ENCODE measurements around the gene ADAMTS2. TPM values are rescaled to one million over a fixed set of nuclear protein-coding genes. Genes with fewer than 3 reads are reported as not detected.

The ADAMTS2 gene
- total and polyA plus RNA-seq, 2 experiments from 2014 or later, result 1.6 to 8.1 TPM

DNA sequence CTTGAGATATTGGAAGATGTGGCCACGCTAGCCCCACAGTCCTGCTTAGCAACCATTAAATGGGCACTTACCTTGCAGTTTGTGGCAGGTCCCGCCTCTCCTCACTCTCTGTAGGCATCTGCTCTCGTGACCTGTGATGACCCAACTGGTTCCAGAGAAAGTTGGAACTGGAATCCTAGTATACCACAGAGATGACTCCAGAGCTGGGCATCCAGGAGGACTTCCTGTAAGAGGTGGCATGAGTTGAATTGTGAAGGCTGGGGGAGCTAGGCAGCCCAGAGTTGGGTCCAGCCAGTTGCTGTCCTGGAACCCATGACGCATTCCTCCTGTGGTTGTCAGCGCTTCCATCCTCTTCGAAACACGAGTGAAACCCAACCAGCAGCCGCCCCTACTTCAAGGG is 1.6 kb upstream of the ADAMTS2 start:
- Histone ChIP-seq H3K27ac (ENCODE audit: low read depth) (no peak overlapping the region), H3K4me3 (no peak overlapping the region), H2AFZ (no peak overlapping the region), H3K4me2 (no peak overlapping the region), H4K20me1 (replicated peaks; ENCODE audit: insufficient read depth) (no peaks in the 10 kb centered on the region; the same call in 1 of the 2 replicates), H3K9me2 (ENCODE audit: insufficient read depth) (no peaks in the 10 kb centered on the region), H3K79me2 (replicated peaks; ENCODE audit: insufficient read depth) (no peaks in the 10 kb centered on the region), H3K36me3 (ENCODE audit: insufficient read depth) (no peaks in the 10 kb centered on the region), H3K27me3 (ENCODE audit: insufficient read depth) (peaks cover 55% of the 10 kb centered on the region), H3K4me1 (ENCODE audit: insufficient read depth) (peaks cover 19% of the 10 kb centered on the region; the same call in 1 of the 2 replicates), H3F3A (replicated peaks; ENCODE audit: low read depth) (0 out of 2 replicates have a peak, but pooled peaks cover 6% of the 10 kb centered on the region)
- Mint-ChIP-seq H3K36me3 (ENCODE audit: low read depth) (no peaks in the 10 kb centered on the region; the same call in 2 of the 3 replicates), H3K9me3 (peaks cover 2% of the 10 kb centered on the region; the same call in 1 of the 3 replicates), H3K27me3 (ENCODE audit: insufficient read depth, low read depth, poor library complexity) (peaks cover 48% of the 10 kb centered on the region), H3K4me1 (peaks cover 21% of the 10 kb centered on the region), H3K4me3 (peak overlapping the region; percentile 71), H3K27ac (no peak overlapping the region)
- no peak for ATAC-seq
- TF ChIP-seq JUNB (IDR thresholded peaks at IDR 0.05; ENCODE audit: unreplicated experiment) (no peak), ZNF331 (CRISPR knock-in tag; IDR thresholded peaks at IDR 0.05; ENCODE audit: low read depth) (no peak), STAT1 (IDR thresholded peaks at IDR 0.05; ENCODE audit: unreplicated experiment) (no peak), NANOG (IDR thresholded peaks at IDR 0.05; ENCODE audit: borderline replicate concordance) (no peak), ZNF114 (CRISPR knock-in tag; IDR thresholded peaks at IDR 0.05) (no peak), POLR2AphosphoS5 (IDR thresholded peaks at IDR 0.05; ENCODE audit: low read depth) (no peak), CREB1 (CRISPR knock-in tag; IDR thresholded peaks at IDR 0.05; ENCODE audit: low read depth) (no peak), EZH2 (IDR thresholded peaks at IDR 0.05; ENCODE audit: low read depth, unreplicated experiment) (no peak), EZH2phosphoT487 (IDR thresholded peaks at IDR 0.05; ENCODE audit: unreplicated experiment) (no peak)
- TF ChIP-seq, protein P1, sequence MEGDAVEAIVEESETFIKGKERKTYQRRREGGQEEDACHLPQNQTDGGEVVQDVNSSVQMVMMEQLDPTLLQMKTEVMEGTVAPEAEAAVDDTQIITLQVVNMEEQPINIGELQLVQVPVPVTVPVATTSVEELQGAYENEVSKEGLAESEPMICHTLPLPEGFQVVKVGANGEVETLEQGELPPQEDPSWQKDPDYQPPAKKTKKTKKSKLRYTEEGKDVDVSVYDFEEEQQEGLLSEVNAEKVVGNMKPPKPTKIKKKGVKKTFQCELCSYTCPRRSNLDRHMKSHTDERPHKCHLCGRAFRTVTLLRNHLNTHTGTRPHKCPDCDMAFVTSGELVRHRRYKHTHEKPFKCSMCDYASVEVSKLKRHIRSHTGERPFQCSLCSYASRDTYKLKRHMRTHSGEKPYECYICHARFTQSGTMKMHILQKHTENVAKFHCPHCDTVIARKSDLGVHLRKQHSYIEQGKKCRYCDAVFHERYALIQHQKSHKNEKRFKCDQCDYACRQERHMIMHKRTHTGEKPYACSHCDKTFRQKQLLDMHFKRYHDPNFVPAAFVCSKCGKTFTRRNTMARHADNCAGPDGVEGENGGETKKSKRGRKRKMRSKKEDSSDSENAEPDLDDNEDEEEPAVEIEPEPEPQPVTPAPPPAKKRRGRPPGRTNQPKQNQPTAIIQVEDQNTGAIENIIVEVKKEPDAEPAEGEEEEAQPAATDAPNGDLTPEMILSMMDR (conservative IDR thresholded peaks at IDR 0.05; ENCODE audit: low read depth in 2 of 2), result no peak
- TF ChIP-seq, protein P2, sequence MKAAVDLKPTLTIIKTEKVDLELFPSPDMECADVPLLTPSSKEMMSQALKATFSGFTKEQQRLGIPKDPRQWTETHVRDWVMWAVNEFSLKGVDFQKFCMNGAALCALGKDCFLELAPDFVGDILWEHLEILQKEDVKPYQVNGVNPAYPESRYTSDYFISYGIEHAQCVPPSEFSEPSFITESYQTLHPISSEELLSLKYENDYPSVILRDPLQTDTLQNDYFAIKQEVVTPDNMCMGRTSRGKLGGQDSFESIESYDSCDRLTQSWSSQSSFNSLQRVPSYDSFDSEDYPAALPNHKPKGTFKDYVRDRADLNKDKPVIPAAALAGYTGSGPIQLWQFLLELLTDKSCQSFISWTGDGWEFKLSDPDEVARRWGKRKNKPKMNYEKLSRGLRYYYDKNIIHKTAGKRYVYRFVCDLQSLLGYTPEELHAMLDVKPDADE (IDR thresholded peaks at IDR 0.05), result no peak
- TF ChIP-seq, protein P3, sequence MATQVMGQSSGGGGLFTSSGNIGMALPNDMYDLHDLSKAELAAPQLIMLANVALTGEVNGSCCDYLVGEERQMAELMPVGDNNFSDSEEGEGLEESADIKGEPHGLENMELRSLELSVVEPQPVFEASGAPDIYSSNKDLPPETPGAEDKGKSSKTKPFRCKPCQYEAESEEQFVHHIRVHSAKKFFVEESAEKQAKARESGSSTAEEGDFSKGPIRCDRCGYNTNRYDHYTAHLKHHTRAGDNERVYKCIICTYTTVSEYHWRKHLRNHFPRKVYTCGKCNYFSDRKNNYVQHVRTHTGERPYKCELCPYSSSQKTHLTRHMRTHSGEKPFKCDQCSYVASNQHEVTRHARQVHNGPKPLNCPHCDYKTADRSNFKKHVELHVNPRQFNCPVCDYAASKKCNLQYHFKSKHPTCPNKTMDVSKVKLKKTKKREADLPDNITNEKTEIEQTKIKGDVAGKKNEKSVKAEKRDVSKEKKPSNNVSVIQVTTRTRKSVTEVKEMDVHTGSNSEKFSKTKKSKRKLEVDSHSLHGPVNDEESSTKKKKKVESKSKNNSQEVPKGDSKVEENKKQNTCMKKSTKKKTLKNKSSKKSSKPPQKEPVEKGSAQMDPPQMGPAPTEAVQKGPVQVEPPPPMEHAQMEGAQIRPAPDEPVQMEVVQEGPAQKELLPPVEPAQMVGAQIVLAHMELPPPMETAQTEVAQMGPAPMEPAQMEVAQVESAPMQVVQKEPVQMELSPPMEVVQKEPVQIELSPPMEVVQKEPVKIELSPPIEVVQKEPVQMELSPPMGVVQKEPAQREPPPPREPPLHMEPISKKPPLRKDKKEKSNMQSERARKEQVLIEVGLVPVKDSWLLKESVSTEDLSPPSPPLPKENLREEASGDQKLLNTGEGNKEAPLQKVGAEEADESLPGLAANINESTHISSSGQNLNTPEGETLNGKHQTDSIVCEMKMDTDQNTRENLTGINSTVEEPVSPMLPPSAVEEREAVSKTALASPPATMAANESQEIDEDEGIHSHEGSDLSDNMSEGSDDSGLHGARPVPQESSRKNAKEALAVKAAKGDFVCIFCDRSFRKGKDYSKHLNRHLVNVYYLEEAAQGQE (IDR thresholded peaks at IDR 0.05; ENCODE audit: unreplicated experiment), result no peak
- TF ChIP-seq, protein P4, sequence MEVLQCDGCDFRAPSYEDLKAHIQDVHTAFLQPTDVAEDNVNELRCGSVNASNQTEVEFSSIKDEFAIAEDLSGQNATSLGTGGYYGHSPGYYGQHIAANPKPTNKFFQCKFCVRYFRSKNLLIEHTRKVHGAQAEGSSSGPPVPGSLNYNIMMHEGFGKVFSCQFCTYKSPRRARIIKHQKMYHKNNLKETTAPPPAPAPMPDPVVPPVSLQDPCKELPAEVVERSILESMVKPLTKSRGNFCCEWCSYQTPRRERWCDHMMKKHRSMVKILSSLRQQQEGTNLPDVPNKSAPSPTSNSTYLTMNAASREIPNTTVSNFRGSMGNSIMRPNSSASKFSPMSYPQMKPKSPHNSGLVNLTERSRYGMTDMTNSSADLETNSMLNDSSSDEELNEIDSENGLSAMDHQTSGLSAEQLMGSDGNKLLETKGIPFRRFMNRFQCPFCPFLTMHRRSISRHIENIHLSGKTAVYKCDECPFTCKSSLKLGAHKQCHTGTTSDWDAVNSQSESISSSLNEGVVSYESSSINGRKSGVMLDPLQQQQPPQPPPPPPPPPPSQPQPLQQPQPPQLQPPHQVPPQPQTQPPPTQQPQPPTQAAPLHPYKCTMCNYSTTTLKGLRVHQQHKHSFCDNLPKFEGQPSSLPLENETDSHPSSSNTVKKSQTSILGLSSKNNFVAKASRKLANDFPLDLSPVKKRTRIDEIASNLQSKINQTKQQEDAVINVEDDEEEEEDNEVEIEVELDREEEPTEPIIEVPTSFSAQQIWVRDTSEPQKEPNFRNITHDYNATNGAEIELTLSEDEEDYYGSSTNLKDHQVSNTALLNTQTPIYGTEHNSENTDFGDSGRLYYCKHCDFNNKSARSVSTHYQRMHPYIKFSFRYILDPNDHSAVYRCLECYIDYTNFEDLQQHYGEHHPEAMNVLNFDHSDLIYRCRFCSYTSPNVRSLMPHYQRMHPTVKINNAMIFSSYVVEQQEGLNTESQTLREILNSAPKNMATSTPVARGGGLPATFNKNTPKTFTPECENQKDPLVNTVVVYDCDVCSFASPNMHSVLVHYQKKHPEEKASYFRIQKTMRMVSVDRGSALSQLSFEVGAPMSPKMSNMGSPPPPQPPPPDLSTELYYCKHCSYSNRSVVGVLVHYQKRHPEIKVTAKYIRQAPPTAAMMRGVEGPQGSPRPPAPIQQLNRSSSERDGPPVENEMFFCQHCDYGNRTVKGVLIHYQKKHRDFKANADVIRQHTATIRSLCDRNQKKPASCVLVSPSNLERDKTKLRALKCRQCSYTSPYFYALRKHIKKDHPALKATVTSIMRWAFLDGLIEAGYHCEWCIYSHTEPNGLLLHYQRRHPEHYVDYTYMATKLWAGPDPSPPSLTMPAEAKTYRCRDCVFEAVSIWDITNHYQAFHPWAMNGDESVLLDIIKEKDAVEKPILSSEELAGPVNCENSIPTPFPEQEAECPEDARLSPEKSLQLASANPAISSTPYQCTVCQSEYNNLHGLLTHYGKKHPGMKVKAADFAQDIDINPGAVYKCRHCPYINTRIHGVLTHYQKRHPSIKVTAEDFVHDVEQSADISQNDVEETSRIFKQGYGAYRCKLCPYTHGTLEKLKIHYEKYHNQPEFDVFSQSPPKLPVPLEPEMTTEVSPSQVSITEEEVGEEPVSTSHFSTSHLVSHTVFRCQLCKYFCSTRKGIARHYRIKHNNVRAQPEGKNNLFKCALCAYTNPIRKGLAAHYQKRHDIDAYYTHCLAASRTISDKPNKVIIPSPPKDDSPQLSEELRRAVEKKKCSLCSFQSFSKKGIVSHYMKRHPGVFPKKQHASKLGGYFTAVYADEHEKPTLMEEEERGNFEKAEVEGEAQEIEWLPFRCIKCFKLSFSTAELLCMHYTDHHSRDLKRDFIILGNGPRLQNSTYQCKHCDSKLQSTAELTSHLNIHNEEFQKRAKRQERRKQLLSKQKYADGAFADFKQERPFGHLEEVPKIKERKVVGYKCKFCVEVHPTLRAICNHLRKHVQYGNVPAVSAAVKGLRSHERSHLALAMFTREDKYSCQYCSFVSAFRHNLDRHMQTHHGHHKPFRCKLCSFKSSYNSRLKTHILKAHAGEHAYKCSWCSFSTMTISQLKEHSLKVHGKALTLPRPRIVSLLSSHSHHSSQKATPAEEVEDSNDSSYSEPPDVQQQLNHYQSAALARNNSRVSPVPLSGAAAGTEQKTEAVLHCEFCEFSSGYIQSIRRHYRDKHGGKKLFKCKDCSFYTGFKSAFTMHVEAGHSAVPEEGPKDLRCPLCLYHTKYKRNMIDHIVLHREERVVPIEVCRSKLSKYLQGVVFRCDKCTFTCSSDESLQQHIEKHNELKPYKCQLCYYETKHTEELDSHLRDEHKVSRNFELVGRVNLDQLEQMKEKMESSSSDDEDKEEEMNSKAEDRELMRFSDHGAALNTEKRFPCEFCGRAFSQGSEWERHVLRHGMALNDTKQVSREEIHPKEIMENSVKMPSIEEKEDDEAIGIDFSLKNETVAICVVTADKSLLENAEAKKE (CRISPR knock-in tag; IDR thresholded peaks at IDR 0.05), result no peak
- no peak for DNase-seq (ENCODE audit: low spot score)

All from GM23338 (cell line).